Stimulated activated effector memory CD8-positive, alpha-beta T cell treated with anti-CD3 and anti-CD28 coated beads, Interleukin-12 subunit alpha, Interleukin-12 subunit beta, amount 100 ng/mL, for 72 hours (primary cell): ENCODE results near the gene PPIP5K2.
"Not testable (repeated sequence)": the region's sequence is repeated elsewhere in the genome, so short reads cannot be mapped to it uniquely, and the experiment has no call there.

Experiments used
- ATAC-seq: fragments of 150-1000 bp; cut with Tn5 transposase; 2 replicates; pipeline ENCODE4 v1.10.0; 2021
- DNase-seq, 2 donors: peaks; one replicate each; pipeline ENCODE4 v3.0.0; 2021 to 2022; ENCODE audit warnings: low spot score in 2 of 2
- H3K27ac Mint-ChIP-seq: one replicate; pipeline ENCODE4 v1.8.0; 2022; ENCODE audit warnings: mild to moderate bottlenecking, mixed read lengths
- H3K36me3 Mint-ChIP-seq: one replicate; pipeline ENCODE4 v1.8.0; 2022; ENCODE audit warnings: mild to moderate bottlenecking, mixed read lengths
- H3K4me1 Mint-ChIP-seq: one replicate; pipeline ENCODE4 v1.8.0; 2022; ENCODE audit warnings: mixed read lengths
- H3K4me3 Mint-ChIP-seq: one replicate; pipeline ENCODE4 v1.8.0; 2022; ENCODE audit warnings: mild to moderate bottlenecking, mixed read lengths
- H3K9me3 Mint-ChIP-seq: one replicate; pipeline ENCODE4 v1.8.0; 2022; ENCODE audit warnings: mixed read lengths

The PPIP5K2 gene

GRCh38 chr5:103209065-103209464 is 89.0 kb downstream of the PPIP5K2 start:
- Mint-ChIP-seq H3K4me1 (peaks cover 24% of the 10 kb centered on the region), H3K27ac (no peak overlapping the region), H3K9me3 (no peaks in the 10 kb centered on the region), H3K4me3 (no peak overlapping the region), H3K36me3 (peaks cover 15% of the 10 kb centered on the region)
- ATAC-seq (no peak), DNase-seq (no peak)

- no peak for DNase-seq
- ATAC-seq = peak; percentile 86
- Mint-ChIP-seq H3K9me3 (no peaks in the 10 kb centered on the region), H3K4me1 (peaks cover 24% of the 10 kb centered on the region), H3K36me3 (peaks cover 11% of the 10 kb centered on the region), H3K27ac (no peak overlapping the region), H3K4me3 (no peak overlapping the region)
Observed at GRCh38 chr5:103210952-103211351, 90.9 kb downstream of the PPIP5K2 start.

- peak overlapping the region; percentile 61 for H3K27ac Mint-ChIP-seq
- peak; percentile 50 for ATAC-seq
- H3K4me3 Mint-ChIP-seq = peak overlapping the region; percentile 18
- H3K4me1 Mint-ChIP-seq = peaks cover 24% of the 10 kb centered on the region
- no peaks in the 10 kb centered on the region for H3K9me3 Mint-ChIP-seq
- H3K36me3 Mint-ChIP-seq = peaks cover 6% of the 10 kb centered on the region
- DNase-seq = no peak
Observed at GRCh38 chr5:103211576-103212561, 91.8 kb downstream of the PPIP5K2 start.

GRCh38 chr5:103216137-103216536 is 96.0 kb downstream of the PPIP5K2 start:
- Mint-ChIP-seq H3K4me1 (peaks cover 10% of the 10 kb centered on the region), H3K27ac (no peak overlapping the region), H3K9me3 (no peaks in the 10 kb centered on the region), H3K36me3 (no peaks in the 10 kb centered on the region), H3K4me3 (no peak overlapping the region)
- no peak for DNase-seq
- no peak for ATAC-seq

- Mint-ChIP-seq H3K9me3 (no peaks in the 10 kb centered on the region), H3K4me3 (no peak overlapping the region), H3K27ac (no peak overlapping the region), H3K4me1 (peaks cover 8% of the 10 kb centered on the region), H3K36me3 (no peaks in the 10 kb centered on the region)
- ATAC-seq (no peak), DNase-seq (no peak)
Observed at GRCh38 chr5:103216697-103217096, 96.6 kb downstream of the PPIP5K2 start.

GRCh38 chr5:103217101-103217500 is 97.0 kb downstream of the PPIP5K2 start:
- Mint-ChIP-seq H3K4me3 (no peak overlapping the region), H3K4me1 (peaks cover 4% of the 10 kb centered on the region), H3K27ac (no peak overlapping the region), H3K9me3 (no peaks in the 10 kb centered on the region), H3K36me3 (no peaks in the 10 kb centered on the region)
- no peak for DNase-seq
- ATAC-seq = no peak

- ATAC-seq (no peak), DNase-seq (no peak)
- H3K36me3 Mint-ChIP-seq = no peaks in the 10 kb centered on the region
- no peaks in the 10 kb centered on the region for H3K9me3 Mint-ChIP-seq
- no peak overlapping the region for H3K27ac Mint-ChIP-seq
- no peaks in the 10 kb centered on the region for H3K4me1 Mint-ChIP-seq
- H3K4me3 Mint-ChIP-seq = no peak overlapping the region
Observed at GRCh38 chr5:103218164-103218563, 98.1 kb downstream of the PPIP5K2 start.

- not testable (repeated sequence) for DNase-seq, H3K9me3 Mint-ChIP-seq, H3K4me1 Mint-ChIP-seq, H3K36me3 Mint-ChIP-seq, H3K4me3 Mint-ChIP-seq, ATAC-seq, H3K27ac Mint-ChIP-seq
Observed at GRCh38 chr5:103219074-103219473, 99.0 kb downstream of the PPIP5K2 start.

GRCh38 chr5:103223031-103223955 is 103.2 kb downstream of the PPIP5K2 start:
- Mint-ChIP-seq H3K36me3 (no peaks in the 10 kb centered on the region), H3K4me1 (no peaks in the 10 kb centered on the region), H3K4me3 (no peak overlapping the region), H3K27ac (no peak overlapping the region), H3K9me3 (no peaks in the 10 kb centered on the region)
- ATAC-seq (no peak), DNase-seq (no peak)

GRCh38 chr5:103224118-103224893 is 104.2 kb downstream of the PPIP5K2 start:
- H3K4me1 Mint-ChIP-seq = no peaks in the 10 kb centered on the region
- no peaks in the 10 kb centered on the region for H3K9me3 Mint-ChIP-seq
- H3K36me3 Mint-ChIP-seq = no peaks in the 10 kb centered on the region
- H3K4me3 Mint-ChIP-seq = no peak overlapping the region
- no peak overlapping the region for H3K27ac Mint-ChIP-seq
- DNase-seq (no peak), ATAC-seq (peak; percentile 88)

GRCh38 chr5:103224894-103225246 is 104.8 kb downstream of the PPIP5K2 start:
- no peak for ATAC-seq
- H3K9me3 Mint-ChIP-seq = no peaks in the 10 kb centered on the region
- no peak overlapping the region for H3K4me3 Mint-ChIP-seq
- no peaks in the 10 kb centered on the region for H3K36me3 Mint-ChIP-seq
- H3K27ac Mint-ChIP-seq = no peak overlapping the region
- no peaks in the 10 kb centered on the region for H3K4me1 Mint-ChIP-seq
- no peak for DNase-seq

- DNase-seq = no peak
- Mint-ChIP-seq H3K4me1 (no peaks in the 10 kb centered on the region), H3K4me3 (no peak overlapping the region), H3K9me3 (no peaks in the 10 kb centered on the region), H3K36me3 (no peaks in the 10 kb centered on the region), H3K27ac (no peak overlapping the region)
- no peak for ATAC-seq
Observed at GRCh38 chr5:103228061-103228460, 108.0 kb downstream of the PPIP5K2 start.

GRCh38 chr5:103228588-103228987 is 108.5 kb downstream of the PPIP5K2 start:
- no peak overlapping the region for H3K27ac Mint-ChIP-seq
- no peak overlapping the region for H3K4me3 Mint-ChIP-seq
- H3K9me3 Mint-ChIP-seq = no peaks in the 10 kb centered on the region
- no peak for DNase-seq
- H3K4me1 Mint-ChIP-seq = no peaks in the 10 kb centered on the region
- no peaks in the 10 kb centered on the region for H3K36me3 Mint-ChIP-seq
- no peak for ATAC-seq

GRCh38 chr5:103232393-103232999 is 112.4 kb downstream of the PPIP5K2 start:
- DNase-seq = no peak
- Mint-ChIP-seq H3K4me1 (no peaks in the 10 kb centered on the region), H3K4me3 (no peak overlapping the region), H3K36me3 (no peaks in the 10 kb centered on the region), H3K27ac (no peak overlapping the region), H3K9me3 (no peaks in the 10 kb centered on the region)
- ATAC-seq = peak; percentile 73
